HEK293 (cell line): Measurements from ENCODE around the gene GABBR2.

Experiments used
- CTCF ChIA-PET: fragments of 350-600 bp; formaldehyde crosslinking; extraction: SDS; loops from one replicate; lab custom pipeline; 2021; ENCODE audit warnings: antibody characterized with exemption; lab: Yijun Ruan, JAX
- POLR2A ChIA-PET: fragments of 300-600 bp; formaldehyde crosslinking; extraction: SDS; loops from one replicate; lab custom pipeline; 2020; ENCODE audit warnings: antibody characterized with exemption, inconsistent platforms; lab: Yijun Ruan, JAX
- H3K27ac ChIP-seq: fragments of 200-500 bp; sonication (Bioruptor generic); 2 replicates; pipeline ENCODE4 v1.5.1; 2014; ENCODE audit warnings: low read depth, low read length, control low read depth, inconsistent platforms; ENCODE audit errors: extremely low read depth
- H3K36me3 ChIP-seq, 2 experiments: fragments of 200-500 bp in 1 of 2; sonication (Bioruptor generic) in 1 of 2; 1 replicate in 1 of 2; 2 replicates in 1 of 2; pipeline ENCODE4 v1.5.1; 2014 to 2017; ENCODE audit warnings: inconsistent platforms in 2 of 2, low read length in 2 of 2; ENCODE audit not compliant: control insufficient read depth in 2 of 2, insufficient read depth in 1 of 2
- H3K4me1 ChIP-seq: fragments of 200-500 bp; sonication (Bioruptor generic); 2 replicates; pipeline ENCODE4 v1.5.1; 2014; ENCODE audit warnings: mild to moderate bottlenecking, low read length, inconsistent platforms; ENCODE audit not compliant: control insufficient read depth, insufficient read depth
- H3K4me3 ChIP-seq: 2 replicates; pipeline ENCODE4 v1.5.1; 2011; ENCODE audit warnings: low read depth, mild to moderate bottlenecking, control low read depth, low read length, moderate library complexity
- H3K9me3 ChIP-seq: fragments of 200-500 bp; sonication (Bioruptor generic); 2 replicates; pipeline ENCODE4 v1.5.1; 2014; ENCODE audit warnings: low read depth, low read length, inconsistent platforms; ENCODE audit not compliant: control insufficient read depth, insufficient read depth
- HOXD13 ChIP-seq: sonication (generic); formaldehyde crosslinking; IDR thresholded peaks from 2 replicates; pipeline ENCODE4 v1.8.0; 2022; ENCODE audit warnings: missing genetic modification reagents, borderline replicate concordance
- ZBTB7A ChIP-seq: fragments of 450-650 bp; formaldehyde crosslinking; IDR thresholded peaks from 2 replicates; pipeline ENCODE4 v1.5.1; 2016; ENCODE audit warnings: low read depth, missing biosample characterization, missing genetic modification characterization
- ZIC2 ChIP-seq: fragments of 450-650 bp; formaldehyde crosslinking; IDR thresholded peaks from 2 replicates; pipeline ENCODE4 v1.5.1; 2016; ENCODE audit warnings: missing biosample characterization, missing genetic modification characterization
- ZNF157 ChIP-seq: fragments of 450-650 bp; formaldehyde crosslinking; IDR thresholded peaks from 2 replicates; pipeline ENCODE4 v1.5.1; 2016; ENCODE audit warnings: missing biosample characterization, missing genetic modification characterization
- ZNF202 ChIP-seq: fragments of 450-650 bp; formaldehyde crosslinking; IDR thresholded peaks from 2 replicates; pipeline ENCODE4 v1.5.1; 2016; ENCODE audit warnings: missing biosample characterization, missing genetic modification characterization, borderline replicate concordance
- ZNF404 ChIP-seq: fragments of 450-650 bp; formaldehyde crosslinking; IDR thresholded peaks from 2 replicates; pipeline ENCODE4 v1.5.1; 2017; ENCODE audit warnings: missing biosample characterization, missing genetic modification characterization
- ZNF791 ChIP-seq: fragments of 450-650 bp; formaldehyde crosslinking; IDR thresholded peaks from 2 replicates; pipeline ENCODE4 v1.5.1; 2016; ENCODE audit warnings: missing biosample characterization, missing genetic modification characterization
- TF ChIP-seq, protein P1 (sequence below): fragments of 450-650 bp; formaldehyde crosslinking; IDR thresholded peaks from 2 replicates; pipeline ENCODE4 v1.5.1; 2016; ENCODE audit warnings: missing biosample characterization, missing genetic modification characterization

The GABBR2 gene

DNA sequence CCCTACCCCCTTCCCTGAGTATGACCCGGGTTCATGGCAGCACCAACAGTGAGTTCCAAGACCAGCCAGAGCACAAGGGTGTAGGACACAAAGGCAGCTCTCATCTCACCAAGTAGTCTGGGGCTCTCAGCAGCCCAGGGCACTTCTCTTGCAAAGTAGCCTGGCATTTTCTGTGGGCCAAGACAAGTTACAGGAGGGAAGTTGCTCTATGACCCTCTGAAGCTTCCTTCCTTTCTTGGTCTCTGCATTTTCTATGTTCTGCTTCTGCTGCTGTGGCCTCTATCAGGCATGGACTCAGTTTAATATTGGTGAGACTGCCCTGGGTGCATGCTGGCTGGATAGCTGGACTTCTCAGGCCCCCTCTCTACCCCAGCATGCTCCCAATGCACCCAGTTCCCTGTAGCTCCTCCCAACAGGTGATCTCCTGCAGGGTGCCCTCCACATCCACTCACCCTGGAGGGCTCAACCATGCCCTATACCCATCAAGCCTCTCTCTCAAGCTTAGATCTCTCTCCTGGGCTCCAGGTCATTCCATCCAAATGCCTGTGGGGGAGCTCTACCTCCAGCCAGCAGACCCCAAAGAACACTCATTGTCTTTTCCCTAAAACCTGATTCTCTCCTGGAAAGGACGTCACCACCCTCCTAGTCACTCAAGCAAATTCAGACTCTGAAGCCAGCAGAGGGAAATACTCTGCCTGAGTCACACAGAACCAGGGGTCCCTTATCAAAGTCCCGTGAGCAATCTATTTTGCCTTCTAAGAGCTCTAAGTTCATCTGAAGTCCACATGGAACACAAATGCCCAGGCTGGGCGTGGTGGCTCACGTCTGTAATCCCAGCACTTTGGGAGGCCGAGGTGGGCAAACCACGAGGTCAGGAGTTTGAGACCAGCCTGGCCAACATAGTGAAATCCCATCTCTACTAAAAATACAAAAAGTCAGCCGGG lies 467.1 kb downstream of the GABBR2 start:
- POLR2A ChIA-PET: interaction anchor here (1.7 kb wide), 1 partner anchor 14 kb away, joined by 4 read pairs; the partner anchor contains the start of gene TBC1D2

DNA sequence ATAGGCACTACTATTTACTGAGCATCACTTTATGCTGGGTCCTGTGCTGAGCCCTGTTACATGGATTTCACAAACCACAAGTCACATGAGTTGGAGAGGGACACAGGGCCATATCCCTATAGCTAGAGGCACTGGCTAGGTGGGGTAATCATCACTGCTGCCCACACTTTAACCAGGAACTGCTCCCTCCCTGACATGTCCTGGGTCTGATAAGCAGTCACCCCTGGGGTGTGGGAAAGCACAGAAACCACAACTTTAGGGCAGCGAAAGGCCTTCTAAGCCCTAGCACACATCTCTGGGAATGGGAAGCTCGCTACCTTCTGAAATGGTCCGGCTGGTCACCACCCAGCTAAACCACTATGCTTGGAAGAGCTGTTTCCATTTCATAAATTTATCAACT lies 468.3 kb downstream of the GABBR2 start:
- POLR2A ChIA-PET: no interaction called here
- CTCF ChIA-PET: interaction anchor here (1.2 kb wide), 1 partner anchor 19 kb away, joined by 8 read pairs; no protein-coding TSS in a partner anchor
- H3K4me3 ChIP-seq: no peak overlapping the region
- no peak overlapping the region for H3K27ac ChIP-seq
- no peaks in the 10 kb centered on the region for H3K4me1 ChIP-seq
- peaks cover 0 to 2% of the 10 kb centered on the region in 2 experiments; a peak in 1 of 3 replicates for H3K36me3 ChIP-seq
- TF ChIP-seq ZNF202 (tag by site-specific recombination) (no peak), ZNF157 (tag by site-specific recombination) (no peak), ZBTB7A (tag by site-specific recombination) (no peak), ZNF791 (tag by site-specific recombination) (no peak), HOXD13 (CRISPR knock-in tag) (no peak)
- TF ChIP-seq, protein P1, sequence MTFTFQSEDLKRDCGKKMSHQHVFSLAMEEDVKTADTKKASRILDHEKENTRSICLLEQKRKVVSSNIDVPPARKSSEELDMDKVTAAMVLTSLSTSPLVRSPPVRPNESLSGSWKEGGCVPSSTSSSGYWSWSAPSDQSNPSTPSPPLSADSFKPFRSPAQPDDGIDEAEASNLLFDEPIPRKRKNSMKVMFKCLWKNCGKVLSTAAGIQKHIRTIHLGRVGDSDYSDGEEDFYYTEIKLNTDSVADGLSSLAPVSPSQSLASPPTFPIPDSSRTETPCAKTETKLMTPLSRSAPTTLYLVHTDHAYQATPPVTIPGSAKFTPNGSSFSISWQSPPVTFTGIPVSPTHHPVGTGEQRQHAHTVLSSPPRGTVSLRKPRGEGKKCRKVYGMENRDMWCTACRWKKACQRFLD (tag by site-specific recombination): no peak
- TF ChIP-seq, all 188 proteins: peak for 0
- no peaks in the 10 kb centered on the region for H3K9me3 ChIP-seq

More for the DNA sequence above, 467.1 kb downstream of the GABBR2 start:
- H3K9me3 ChIP-seq: no peaks in the 10 kb centered on the region
- H3K36me3 ChIP-seq: peaks cover 0 to 2% of the 10 kb centered on the region in 2 experiments; a peak in 1 of 3 replicates
- no peak overlapping the region for H3K4me3 ChIP-seq
- CTCF ChIA-PET: interaction anchor here (0.6 to 1.9 kb wide), 14 partner anchors 9 to 1335 kb away, joined by 3 to 11 read pairs (median 4); partner anchors contain the start of gene TBC1D2
- TF ChIP-seq ZIC2: peak; percentile 54
- no peak for TF ChIP-seq ZNF404
- H3K4me1 ChIP-seq: no peaks in the 10 kb centered on the region
- no peak overlapping the region for H3K27ac ChIP-seq
